ENCODE data around the gene LIPC. TPM values are rescaled to one million over a fixed set of nuclear protein-coding genes. Genes with fewer than 3 reads are reported as not detected.

LIPC gene
- total and polyA plus RNA-seq, 9 of the 15 experiments (the other 6 are each of a cell fraction or from before 2014, with no cell fraction given), result 0.07 to 0.41 (median 0.11) TPM; not detected in 2

DNA sequence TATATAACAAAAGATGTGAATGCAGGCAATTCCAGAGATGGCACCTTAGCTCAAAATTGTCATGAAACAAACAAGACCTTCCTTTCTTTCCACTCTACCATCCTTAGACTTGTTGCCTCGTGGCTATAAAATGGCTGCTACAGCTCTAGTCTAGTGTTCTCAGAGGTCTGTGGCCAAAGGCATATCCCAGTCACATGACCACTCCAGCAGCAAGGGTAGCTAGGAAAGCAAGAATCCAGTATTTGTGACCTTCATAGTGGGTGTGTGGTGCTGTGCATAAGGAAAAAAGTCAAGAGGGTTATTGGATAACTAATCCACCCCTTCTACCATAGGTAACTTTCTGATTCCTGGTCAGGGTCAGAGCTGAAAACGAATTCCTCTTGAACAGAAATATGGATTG is 27.1 kb upstream of the LIPC start (continued):
- TF ChIP-seq, protein P1, sequence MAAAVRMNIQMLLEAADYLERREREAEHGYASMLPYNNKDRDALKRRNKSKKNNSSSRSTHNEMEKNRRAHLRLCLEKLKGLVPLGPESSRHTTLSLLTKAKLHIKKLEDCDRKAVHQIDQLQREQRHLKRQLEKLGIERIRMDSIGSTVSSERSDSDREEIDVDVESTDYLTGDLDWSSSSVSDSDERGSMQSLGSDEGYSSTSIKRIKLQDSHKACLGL (CRISPR knock-in tag; IDR thresholded peaks at IDR 0.05; ENCODE audit: borderline replicate concordance, poor library complexity, severe bottlenecking), result no peak
- no peak for TF ChIP-seq TEAD4 (IDR thresholded peaks at IDR 0.05; ENCODE audit: low read length)
- no peak for TF ChIP-seq TEAD4 (CRISPR knock-in tag; IDR thresholded peaks at IDR 0.05; ENCODE audit: borderline replicate concordance)
- TF ChIP-seq L3MBTL2 (IDR thresholded peaks at IDR 0.05), result 0 out of 2 replicates have a peak, but pooled peaks have one; percentile 26
- no peak for TF ChIP-seq TARDBP (IDR thresholded peaks at IDR 0.05)
- peak; percentile 86 for TF ChIP-seq TFE3 (CRISPR knock-in tag; IDR thresholded peaks at IDR 0.05)
- peak; percentile 48; the same call in 1 of the 2 replicates for TF ChIP-seq USF2 (CRISPR knock-in tag; IDR thresholded peaks at IDR 0.05)
- TF ChIP-seq ZFP30 (CRISPR knock-in tag; IDR thresholded peaks at IDR 0.05; ENCODE audit: borderline replicate concordance), result no peak

DNA sequence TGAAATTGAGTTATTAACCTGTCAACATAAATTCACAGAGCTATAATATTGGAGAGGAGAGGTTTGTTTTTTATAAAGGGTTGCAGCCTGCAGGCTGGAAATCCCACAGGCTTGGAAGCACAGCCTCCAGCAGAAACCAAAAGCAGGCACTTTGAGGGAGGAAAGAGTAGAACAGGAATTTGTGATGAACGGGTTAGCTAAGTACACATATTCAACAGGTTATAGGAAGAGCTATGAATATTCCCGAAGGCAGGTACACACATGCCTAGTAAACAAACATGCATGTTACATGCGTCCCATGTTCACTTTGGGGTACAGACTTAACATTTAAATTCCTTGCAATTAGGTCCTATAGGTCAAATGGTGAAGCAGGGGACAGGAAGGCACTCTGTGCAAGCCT is 25.9 kb upstream of the LIPC start:
- intact Hi-C loops (cut with micrococcal nuclease), result no loop called here
- H3K4me3 ChIP-seq, result no peak overlapping the region
- no peak overlapping the region for H3K27ac ChIP-seq (ENCODE audit: extremely low read depth, low read depth, low read length)
- 44% methylated on average over 3 of the region's 3 CpGs for WGBS (ENCODE audit: insufficient coverage, low coverage, missing lambda C conversion rate)
- no TSS peak for BruUV-seq (replicated peaks)
- no peaks in the 10 kb centered on the region for H3K9me3 ChIP-seq (replicated peaks; ENCODE audit: control insufficient read depth, insufficient read depth, low read depth, low read length)
- H3K36me3 ChIP-seq (ENCODE audit: control insufficient read depth, insufficient read depth, low read length), result no peaks in the 10 kb centered on the region
- H3K9ac ChIP-seq (ENCODE audit: insufficient read depth in 1 of 2, low read depth in 2 of 2, low read length in 2 of 2), result no peak overlapping the region
- H3K4me2 ChIP-seq (ENCODE audit: insufficient read depth, low read length), result no peak overlapping the region
- in situ Hi-C loops (cut with MboI), result no loop called here
- DNase-seq (ENCODE audit: extremely low read depth in 1 of 4, low spot score in 3 of 4) (no peak), ATAC-seq (no peak), FAIRE-seq (no peak)
- no peaks in the 10 kb centered on the region for H3K79me2 ChIP-seq (ENCODE audit: control insufficient read depth, insufficient read depth, low read length)
- H3K4me1 ChIP-seq (replicated peaks in 1 of 2; ENCODE audit: control insufficient read depth in 2 of 2, insufficient read depth in 2 of 2, low read length in 2 of 2), result peaks cover 0 to 38% of the 10 kb centered on the region in 2 experiments; a peak in 4 of 5 replicates
- no peak overlapping the region; the same call in 1 of the 2 replicates for H2AFZ ChIP-seq (ENCODE audit: low read depth, low read length)
- no peaks in the 10 kb centered on the region; a peak in 1 of 5 replicates for H3K27me3 ChIP-seq (ENCODE audit: control insufficient read depth in 2 of 2, insufficient read depth in 2 of 2, low read length in 2 of 2)
- CTCF ChIA-PET (ENCODE audit: low intra/inter-chr PET ratio), result no interaction called here
- POLR2A ChIA-PET, result interaction anchor here (0.7 kb wide), 1 partner anchor 75 kb away, joined by 3 read pairs; no protein-coding TSS in a partner anchor
- H3K9me1 ChIP-seq (ENCODE audit: control insufficient read depth, insufficient read depth, low read length), result no peaks in the 10 kb centered on the region
- no peaks in the 10 kb centered on the region for H4K20me1 ChIP-seq (replicated peaks; ENCODE audit: control insufficient read depth, insufficient read depth, low read length)
- TF ChIP-seq, protein P2, sequence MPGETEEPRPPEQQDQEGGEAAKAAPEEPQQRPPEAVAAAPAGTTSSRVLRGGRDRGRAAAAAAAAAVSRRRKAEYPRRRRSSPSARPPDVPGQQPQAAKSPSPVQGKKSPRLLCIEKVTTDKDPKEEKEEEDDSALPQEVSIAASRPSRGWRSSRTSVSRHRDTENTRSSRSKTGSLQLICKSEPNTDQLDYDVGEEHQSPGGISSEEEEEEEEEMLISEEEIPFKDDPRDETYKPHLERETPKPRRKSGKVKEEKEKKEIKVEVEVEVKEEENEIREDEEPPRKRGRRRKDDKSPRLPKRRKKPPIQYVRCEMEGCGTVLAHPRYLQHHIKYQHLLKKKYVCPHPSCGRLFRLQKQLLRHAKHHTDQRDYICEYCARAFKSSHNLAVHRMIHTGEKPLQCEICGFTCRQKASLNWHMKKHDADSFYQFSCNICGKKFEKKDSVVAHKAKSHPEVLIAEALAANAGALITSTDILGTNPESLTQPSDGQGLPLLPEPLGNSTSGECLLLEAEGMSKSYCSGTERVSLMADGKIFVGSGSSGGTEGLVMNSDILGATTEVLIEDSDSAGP (CRISPR knock-in tag; IDR thresholded peaks at IDR 0.05), result no peak
- TF ChIP-seq ETS2 (tag; IDR thresholded peaks at IDR 0.05; ENCODE audit: borderline replicate concordance, poor library complexity, severe bottlenecking) (no peak), ETV1 (tag; conservative IDR thresholded peaks at IDR 0.05; ENCODE audit: low read depth) (no peak), CHD1 (IDR thresholded peaks at IDR 0.05; ENCODE audit: low read length) (no peak)
- TF ChIP-seq, protein P3, sequence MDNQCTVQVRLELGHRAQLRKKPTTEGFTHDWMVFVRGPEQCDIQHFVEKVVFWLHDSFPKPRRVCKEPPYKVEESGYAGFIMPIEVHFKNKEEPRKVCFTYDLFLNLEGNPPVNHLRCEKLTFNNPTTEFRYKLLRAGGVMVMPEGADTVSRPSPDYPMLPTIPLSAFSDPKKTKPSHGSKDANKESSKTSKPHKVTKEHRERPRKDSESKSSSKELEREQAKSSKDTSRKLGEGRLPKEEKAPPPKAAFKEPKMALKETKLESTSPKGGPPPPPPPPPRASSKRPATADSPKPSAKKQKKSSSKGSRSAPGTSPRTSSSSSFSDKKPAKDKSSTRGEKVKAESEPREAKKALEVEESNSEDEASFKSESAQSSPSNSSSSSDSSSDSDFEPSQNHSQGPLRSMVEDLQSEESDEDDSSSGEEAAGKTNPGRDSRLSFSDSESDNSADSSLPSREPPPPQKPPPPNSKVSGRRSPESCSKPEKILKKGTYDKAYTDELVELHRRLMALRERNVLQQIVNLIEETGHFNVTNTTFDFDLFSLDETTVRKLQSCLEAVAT (IDR thresholded peaks at IDR 0.05), result no peak
